Measurements from ENCODE around the gene PEAK1.

DNA sequence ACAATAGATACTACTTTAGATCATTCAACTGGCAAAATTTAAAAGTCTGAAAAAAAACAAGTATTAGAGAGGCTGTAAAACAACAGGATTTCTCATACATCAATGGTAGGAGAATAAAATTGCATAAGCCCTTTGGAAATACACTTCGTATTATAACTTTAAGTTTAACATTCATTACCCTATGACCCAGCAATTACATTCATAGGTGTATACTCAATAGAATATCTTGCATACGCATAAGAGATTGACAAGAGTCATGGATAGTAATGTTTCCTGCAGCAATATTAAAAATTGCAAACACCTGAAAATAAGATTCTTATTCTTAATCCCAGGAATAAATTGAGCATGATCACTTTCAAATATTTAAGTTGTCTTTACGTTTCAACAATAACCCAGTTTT, 63.6 kb downstream of the PEAK1 start:
- no peak for TF ChIP-seq EZH2 (IDR thresholded peaks at IDR 0.05; ENCODE audit: low read length, missing control alignments)
- TF ChIP-seq, protein P1, sequence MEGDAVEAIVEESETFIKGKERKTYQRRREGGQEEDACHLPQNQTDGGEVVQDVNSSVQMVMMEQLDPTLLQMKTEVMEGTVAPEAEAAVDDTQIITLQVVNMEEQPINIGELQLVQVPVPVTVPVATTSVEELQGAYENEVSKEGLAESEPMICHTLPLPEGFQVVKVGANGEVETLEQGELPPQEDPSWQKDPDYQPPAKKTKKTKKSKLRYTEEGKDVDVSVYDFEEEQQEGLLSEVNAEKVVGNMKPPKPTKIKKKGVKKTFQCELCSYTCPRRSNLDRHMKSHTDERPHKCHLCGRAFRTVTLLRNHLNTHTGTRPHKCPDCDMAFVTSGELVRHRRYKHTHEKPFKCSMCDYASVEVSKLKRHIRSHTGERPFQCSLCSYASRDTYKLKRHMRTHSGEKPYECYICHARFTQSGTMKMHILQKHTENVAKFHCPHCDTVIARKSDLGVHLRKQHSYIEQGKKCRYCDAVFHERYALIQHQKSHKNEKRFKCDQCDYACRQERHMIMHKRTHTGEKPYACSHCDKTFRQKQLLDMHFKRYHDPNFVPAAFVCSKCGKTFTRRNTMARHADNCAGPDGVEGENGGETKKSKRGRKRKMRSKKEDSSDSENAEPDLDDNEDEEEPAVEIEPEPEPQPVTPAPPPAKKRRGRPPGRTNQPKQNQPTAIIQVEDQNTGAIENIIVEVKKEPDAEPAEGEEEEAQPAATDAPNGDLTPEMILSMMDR (conservative IDR thresholded peaks at IDR 0.05 in 1 of 2, IDR thresholded peaks at IDR 0.05 in 1 of 2; ENCODE audit: low read depth in 1 of 2, low read length in 2 of 2), result no peak

Data from fibroblast of lung (primary cell).